GM12872 (cell line): ENCODE results near the gene LAMTOR2.
A peak's percentile ranks its signal among the peaks of the same experiment; 100 is the strongest.

Experiments
- TF ChIP-seq, protein P1 (sequence below): IDR thresholded peaks from 3 replicates; pipeline ENCODE4 v1.5.1; 2011; ENCODE audit warnings: low read depth, mild to moderate bottlenecking, low read length, moderate library complexity; ENCODE audit not compliant: insufficient read depth

Gene LAMTOR2

GRCh38 chr1:156045076-156045475 lies 9.5 kb upstream of the LAMTOR2 start:
- TF ChIP-seq, protein P1, sequence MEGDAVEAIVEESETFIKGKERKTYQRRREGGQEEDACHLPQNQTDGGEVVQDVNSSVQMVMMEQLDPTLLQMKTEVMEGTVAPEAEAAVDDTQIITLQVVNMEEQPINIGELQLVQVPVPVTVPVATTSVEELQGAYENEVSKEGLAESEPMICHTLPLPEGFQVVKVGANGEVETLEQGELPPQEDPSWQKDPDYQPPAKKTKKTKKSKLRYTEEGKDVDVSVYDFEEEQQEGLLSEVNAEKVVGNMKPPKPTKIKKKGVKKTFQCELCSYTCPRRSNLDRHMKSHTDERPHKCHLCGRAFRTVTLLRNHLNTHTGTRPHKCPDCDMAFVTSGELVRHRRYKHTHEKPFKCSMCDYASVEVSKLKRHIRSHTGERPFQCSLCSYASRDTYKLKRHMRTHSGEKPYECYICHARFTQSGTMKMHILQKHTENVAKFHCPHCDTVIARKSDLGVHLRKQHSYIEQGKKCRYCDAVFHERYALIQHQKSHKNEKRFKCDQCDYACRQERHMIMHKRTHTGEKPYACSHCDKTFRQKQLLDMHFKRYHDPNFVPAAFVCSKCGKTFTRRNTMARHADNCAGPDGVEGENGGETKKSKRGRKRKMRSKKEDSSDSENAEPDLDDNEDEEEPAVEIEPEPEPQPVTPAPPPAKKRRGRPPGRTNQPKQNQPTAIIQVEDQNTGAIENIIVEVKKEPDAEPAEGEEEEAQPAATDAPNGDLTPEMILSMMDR: no peak

- TF ChIP-seq, protein P1: no peak
These were observed 5.8 kb upstream of the LAMTOR2 start for GRCh38 chr1:156048663-156049258.

DNA sequence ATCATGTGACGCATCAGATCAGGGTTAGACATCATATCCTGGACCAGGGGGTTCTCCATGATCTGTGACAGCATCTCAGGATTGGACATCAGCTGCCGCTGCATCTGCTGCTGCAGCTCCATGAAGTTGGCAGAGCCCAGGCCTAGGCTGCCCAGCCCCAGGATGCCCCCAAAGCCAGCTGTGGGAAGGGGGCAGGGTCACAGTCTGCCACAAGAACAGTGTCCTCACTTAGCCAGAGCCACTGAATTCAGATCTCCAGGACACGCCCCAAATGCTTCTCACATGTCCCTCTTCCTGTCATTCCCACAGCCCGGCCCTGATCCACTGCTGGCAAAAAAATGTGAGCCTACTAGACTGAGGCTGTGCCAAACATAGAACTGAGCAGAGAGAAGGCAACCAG lies 4.2 kb upstream of the LAMTOR2 start:
- TF ChIP-seq, protein P1: no peak

DNA sequence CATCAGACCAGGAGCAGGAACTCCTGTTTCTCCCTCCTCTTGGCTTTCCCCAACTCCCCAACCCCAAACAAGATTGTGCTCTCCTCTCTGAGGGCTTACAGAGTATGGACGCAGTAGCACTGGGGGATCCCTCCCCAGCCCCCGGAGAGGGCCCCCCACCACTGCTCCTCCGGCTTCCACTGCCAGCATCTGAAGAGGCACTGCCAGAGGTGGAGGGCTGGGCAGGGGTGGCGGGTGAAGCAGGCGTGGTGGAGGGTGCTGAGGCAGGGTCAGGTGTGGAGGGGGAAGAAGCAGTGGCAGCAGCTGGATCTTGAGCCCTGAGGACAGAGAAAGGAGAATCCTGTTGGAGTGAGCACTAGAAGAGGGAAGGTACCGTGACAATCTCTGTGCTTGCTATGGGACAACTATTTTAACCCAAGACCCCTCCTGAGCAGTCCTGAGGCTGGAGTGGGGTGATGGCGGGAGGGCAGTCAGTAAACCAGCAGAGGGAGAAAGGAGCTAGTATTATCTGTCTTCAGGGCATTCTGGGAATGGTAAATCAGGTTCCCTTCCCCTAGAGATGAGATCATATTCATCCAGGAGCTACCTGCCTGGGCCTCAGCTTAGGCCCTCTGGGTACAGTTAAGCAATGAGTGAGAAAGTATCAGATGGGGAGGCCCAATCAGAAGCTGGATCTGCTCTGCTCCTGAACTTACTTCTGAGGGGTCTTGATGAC lies 3.4 kb upstream of the LAMTOR2 start:
- TF ChIP-seq, protein P1: no peak

DNA sequence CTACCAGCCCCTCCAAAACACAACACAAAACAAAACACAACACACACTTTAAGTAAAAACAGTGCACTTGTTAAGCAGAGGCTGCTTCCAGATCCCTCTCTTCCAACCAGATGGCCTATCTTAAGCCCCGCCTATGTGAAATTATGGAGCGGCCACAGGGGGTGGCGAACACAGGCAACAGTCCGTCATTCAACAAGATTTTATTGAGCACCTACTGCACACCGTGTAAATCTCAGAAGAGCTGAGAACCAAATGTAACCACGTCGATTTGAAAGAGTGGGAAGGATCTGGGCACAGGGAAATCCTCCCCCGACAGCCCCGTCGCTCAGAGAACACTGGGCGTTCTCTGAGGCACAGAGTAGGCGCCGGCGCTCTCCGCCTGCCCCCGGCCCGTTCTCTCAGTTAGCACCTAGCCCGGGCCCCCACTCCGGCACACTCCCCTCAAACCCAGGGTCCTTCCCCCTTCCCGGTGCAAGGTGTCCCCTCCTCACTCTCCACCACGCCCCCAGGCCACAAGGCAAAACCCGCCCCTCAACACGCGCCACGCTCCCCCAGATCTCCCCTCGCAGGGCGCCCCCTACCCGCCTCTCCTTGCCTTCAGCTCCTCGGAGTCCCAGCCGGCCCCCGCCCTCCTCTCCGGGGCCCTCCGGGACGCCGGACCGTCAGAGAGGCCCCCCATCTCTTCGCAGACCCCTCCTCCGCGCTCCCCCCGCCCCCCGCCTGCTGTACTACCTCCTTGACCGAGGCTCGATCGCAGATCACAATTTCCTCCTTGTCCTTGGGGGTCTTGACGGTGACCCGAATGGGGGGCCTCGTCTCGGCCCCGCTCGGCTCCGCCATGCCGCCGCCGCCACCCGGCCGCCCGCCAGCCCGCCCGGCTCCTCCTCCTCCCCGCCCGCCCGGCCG lies 1.5 kb upstream of the LAMTOR2 start:
- TF ChIP-seq, protein P1: peak; percentile 53

DNA sequence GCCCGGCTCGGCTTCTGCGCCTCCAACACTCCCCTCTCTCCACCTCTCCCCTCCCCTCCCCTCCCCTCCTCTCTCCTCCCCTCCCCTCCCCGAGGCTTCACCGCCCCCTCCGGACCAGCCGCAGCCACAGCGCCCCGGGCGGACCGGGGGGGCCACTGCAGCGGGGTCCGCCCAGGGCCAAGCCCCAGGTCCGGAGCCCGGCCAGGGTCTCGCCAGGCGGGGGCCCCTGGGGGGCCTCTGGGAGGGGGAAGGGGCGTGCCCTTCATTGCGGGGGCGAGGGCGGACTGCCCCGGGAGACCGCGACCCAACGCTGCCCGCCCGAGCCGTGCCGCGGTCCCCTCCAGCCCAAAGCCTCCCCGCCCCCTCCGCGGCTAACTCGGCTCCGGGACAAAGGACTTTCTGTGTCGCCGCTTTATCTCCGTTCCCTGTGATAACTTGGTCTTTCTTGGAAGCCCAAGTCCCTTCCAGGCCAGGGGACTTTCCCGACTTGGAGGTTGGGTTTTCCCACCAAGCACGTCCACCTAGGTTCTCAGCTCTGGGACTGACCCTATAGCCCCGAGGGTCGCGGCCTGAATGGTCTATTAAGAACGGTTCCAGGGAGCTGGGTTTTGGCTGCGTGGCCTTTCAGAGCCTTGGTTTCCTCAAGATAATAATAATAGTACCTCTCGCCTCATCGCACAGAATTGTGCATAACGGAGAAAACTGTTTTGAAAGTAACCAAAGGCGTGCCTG lies 648 bp upstream of the LAMTOR2 start, which contains the start of gene UBQLN4:
Gene UBQLN4, minus strand, starts transcription at position 31 of the 732 bp plus-strand sequence. CDS start 97 bp downstream, outside the sequence.
- TF ChIP-seq, protein P1: peak; percentile 59; the same call in 2 of the 3 replicates
